H1 (cell line): Measurements from ENCODE around the gene AK2. TPM values are rescaled to one million over a fixed set of nuclear protein-coding genes. Genes with fewer than 3 reads are reported as not detected.

Experiments
- CTCF ChIA-PET: fragments of 300-600 bp; sonication (Branson Sonifier 250); formaldehyde crosslinking; loops from one replicate; lab custom pipeline; 2021; ENCODE audit not compliant: partially characterized antibody; lab: Charles Lee
- POLR2A ChIA-PET: fragments of 300-600 bp; sonication (Branson Sonifier 250); formaldehyde crosslinking; loops from one replicate; lab custom pipeline; 2021; ENCODE audit warnings: inconsistent platforms; ENCODE audit not compliant: partially characterized antibody; lab: Charles Lee
- DNase-seq, 2 experiments: peaks; one replicate each; pipeline versions ENCODE4 v3.0.0 to v3.0.0-alpha.2; 2010 to 2022; ENCODE audit warnings: low spot score in 2 of 2, low read depth in 1 of 2, mixed read lengths in 1 of 2
- FAIRE-seq: peaks from 2 replicates; lab custom pipeline; 2011; peaks lifted over from hg19 to GRCh38; lab: Jason Lieb, UNC
- H2AFZ ChIP-seq: 2 replicates; pipeline ENCODE4 v1.8.1; 2012; ENCODE audit warnings: low read length, inconsistent platforms
- H2AK5ac ChIP-seq: 2 replicates; pipeline ENCODE4 v1.6.1; 2013; ENCODE audit warnings: low read depth, low read length
- H2BK120ac ChIP-seq: replicated peaks from 2 replicates; pipeline ENCODE3; 2013; ENCODE audit warnings: low read depth, low read length, inconsistent platforms
- H2BK12ac ChIP-seq: 2 replicates; pipeline ENCODE4 v1.6.1; 2013; ENCODE audit warnings: low read depth, low read length
- H2BK15ac ChIP-seq: 2 replicates; pipeline ENCODE4 v1.6.1; 2013; ENCODE audit warnings: low read length
- H2BK20ac ChIP-seq: 2 replicates; pipeline ENCODE4 v1.6.1; 2013; ENCODE audit warnings: low read length
- H2BK5ac ChIP-seq: 2 replicates; pipeline ENCODE4 v1.6.1; 2013; ENCODE audit warnings: low read depth, low read length
- H3K14ac ChIP-seq: 2 replicates; pipeline ENCODE4 v1.6.1; 2013; ENCODE audit warnings: inconsistent platforms; ENCODE audit not compliant: insufficient read length
- H3K18ac ChIP-seq: 2 replicates; pipeline ENCODE4 v1.6.1; 2013; ENCODE audit warnings: low read length; ENCODE audit errors: extremely low read depth
- H3K23ac ChIP-seq: 2 replicates; pipeline ENCODE4 v1.6.1; 2013; ENCODE audit warnings: inconsistent platforms; ENCODE audit not compliant: insufficient read length
- H3K23me2 ChIP-seq: 2 replicates; pipeline ENCODE4 v1.6.1; 2013; ENCODE audit warnings: low read depth, low read length
- H3K27ac ChIP-seq: 2 replicates; pipeline ENCODE4 v1.6.1; 2011; ENCODE audit warnings: low read depth, low read length, inconsistent platforms
- H3K27me3 ChIP-seq, 4 experiments: replicated peaks in 1 of 4; 1 replicate in 1 of 4; 2 replicates in 3 of 4; pipeline versions ENCODE4 v1.6.1 to v1.8.1; 2011 to 2013; ENCODE audit warnings: low read length in 3 of 4, mild to moderate bottlenecking in 3 of 4, inconsistent platforms in 2 of 4, mixed read lengths in 2 of 4, moderate library complexity in 1 of 4; ENCODE audit not compliant: control insufficient read depth in 3 of 4, insufficient read depth in 3 of 4; ENCODE audit errors: extremely low read depth in 1 of 4
- H3K36me3 ChIP-seq, 4 experiments: 2 replicates each; pipeline versions ENCODE4 v1.6.1 to v1.8.1; 2011 to 2013; ENCODE audit warnings: mild to moderate bottlenecking in 4 of 4, low read length in 3 of 4, moderate library complexity in 2 of 4, control low read depth in 1 of 4, inconsistent platforms in 1 of 4; ENCODE audit not compliant: insufficient read depth in 4 of 4, control insufficient read depth in 2 of 4
- H3K4ac ChIP-seq: replicated peaks from 2 replicates; pipeline ENCODE3; 2013; ENCODE audit warnings: low read length, low read depth, mixed read lengths, inconsistent platforms; ENCODE audit not compliant: insufficient read length
- H3K4me1 ChIP-seq, 4 experiments: replicated peaks in 1 of 4; 1 replicate in 1 of 4; 2 replicates in 3 of 4; pipeline versions ENCODE4 v1.6.1 to v1.8.1; 2011 to 2013; ENCODE audit warnings: low read length in 3 of 4, inconsistent platforms in 2 of 4, mixed read lengths in 1 of 4; ENCODE audit not compliant: insufficient read depth in 4 of 4, control insufficient read depth in 3 of 4
- H3K4me2 ChIP-seq, 2 experiments: 2 replicates each; pipeline versions ENCODE4 v1.6.1 to v1.8.1; 2011 to 2013; ENCODE audit warnings: low read depth in 2 of 2, low read length in 2 of 2, control low read depth in 1 of 2, inconsistent platforms in 1 of 2, mild to moderate bottlenecking in 1 of 2; ENCODE audit not compliant: insufficient read depth in 1 of 2
- H3K4me3 ChIP-seq, 4 experiments: fragments of 200-600, 300-600 bp in 1 of 4; sonication (generic), shearing (Covaris generic), sonication (Bioruptor Twin) in 1 of 4; 2 replicates each; pipeline versions ENCODE4 v1.5.1 to v1.8.1; 2011 to 2016; ENCODE audit warnings: low read length in 4 of 4, low read depth in 3 of 4, control low read depth in 2 of 4, inconsistent platforms in 2 of 4, mild to moderate bottlenecking in 2 of 4, mixed read lengths in 1 of 4, moderate library complexity in 1 of 4; ENCODE audit not compliant: insufficient read depth in 2 of 4; ENCODE audit errors: extremely low read depth in 1 of 4
- H3K56ac ChIP-seq: replicated peaks from 2 replicates; pipeline ENCODE3; 2013; ENCODE audit warnings: low read depth, mild to moderate bottlenecking, mixed read lengths, low read length, inconsistent platforms; ENCODE audit not compliant: insufficient read length
- H3K79me1 ChIP-seq: 2 replicates; pipeline ENCODE4 v1.6.1; 2013; ENCODE audit warnings: low read depth, low read length, control low read depth
- H3K79me2 ChIP-seq, 2 experiments: 2 replicates each; pipeline versions ENCODE4 v1.6.1 to v1.8.1; 2012 to 2013; ENCODE audit warnings: low read length in 2 of 2, mild to moderate bottlenecking in 2 of 2, inconsistent platforms in 1 of 2; ENCODE audit not compliant: insufficient read depth in 2 of 2, control insufficient read depth in 1 of 2
- H3K9ac ChIP-seq, 4 experiments: replicated peaks in 1 of 4; 1 replicate in 1 of 4; 2 replicates in 3 of 4; pipeline versions ENCODE4 v1.6.1 to v1.8.1; 2011 to 2013; ENCODE audit warnings: low read depth in 3 of 4, low read length in 3 of 4, control low read depth in 2 of 4, mild to moderate bottlenecking in 2 of 4, moderate library complexity in 2 of 4, inconsistent platforms in 1 of 4; ENCODE audit errors: extremely low read depth in 1 of 4
- H3K9me3 ChIP-seq, 2 experiments: 2 replicates each; pipeline versions ENCODE4 v1.6.1 to v1.8.1; 2012 to 2013; ENCODE audit warnings: mild to moderate bottlenecking in 2 of 2, moderate library complexity in 2 of 2, control low read depth in 1 of 2, inconsistent platforms in 1 of 2, low read depth in 1 of 2, low read length in 1 of 2, mixed read lengths in 1 of 2; ENCODE audit not compliant: insufficient read depth in 2 of 2
- H4K20me1 ChIP-seq, 2 experiments: replicated peaks in 1 of 2; 2 replicates each; pipeline versions ENCODE3 to v1.8.1; 2011 to 2013; ENCODE audit warnings: inconsistent platforms in 2 of 2, low read length in 2 of 2, mild to moderate bottlenecking in 1 of 2; ENCODE audit not compliant: insufficient read depth in 2 of 2, control insufficient read depth in 1 of 2
- H4K5ac ChIP-seq: 2 replicates; pipeline ENCODE4 v1.6.1; 2013; ENCODE audit warnings: low read length, low read depth, mixed read lengths, inconsistent platforms; ENCODE audit not compliant: insufficient read length
- H4K8ac ChIP-seq: 2 replicates; pipeline ENCODE4 v1.8.0; 2013; ENCODE audit warnings: mild to moderate bottlenecking, moderate library complexity, low read length, inconsistent platforms; ENCODE audit not compliant: insufficient read depth; ENCODE audit errors: extremely low read depth
- H4K91ac ChIP-seq: replicated peaks from 2 replicates; pipeline ENCODE3; 2013; ENCODE audit warnings: low read length, mixed read lengths, inconsistent platforms; ENCODE audit not compliant: insufficient read length
- ATF2 ChIP-seq: IDR thresholded peaks from 2 replicates; pipeline ENCODE4 v1.6.1; 2012; ENCODE audit warnings: low read length, inconsistent platforms
- BRCA1 ChIP-seq: IDR thresholded peaks from 2 replicates; pipeline ENCODE4 v1.6.1; 2012; ENCODE audit warnings: low read depth, low read length, improper control_type of control experiment
- CBX8 ChIP-seq: fragments of 300-800, 300-1000 bp; sonication (generic); IDR thresholded peaks from 2 replicates; pipeline ENCODE4 v1.7.1; 2016; ENCODE audit warnings: low read depth, low read length, borderline replicate concordance
- CREB1 ChIP-seq: IDR thresholded peaks from 2 replicates; pipeline ENCODE4 v1.6.1; 2012; ENCODE audit warnings: inconsistent platforms
- EGR1 ChIP-seq: IDR thresholded peaks from 2 replicates; pipeline ENCODE4 v1.6.1; 2011; ENCODE audit warnings: low read depth, low read length, borderline replicate concordance
- HDAC6 ChIP-seq: IDR thresholded peaks from one replicate; pipeline ENCODE4 v1.7.1; 2012; ENCODE audit warnings: low read depth, mild to moderate bottlenecking, inconsistent platforms, low read length, moderate library complexity
- KDM5A ChIP-seq: fragments of 200-600 bp; IDR thresholded peaks from 2 replicates; pipeline ENCODE4 v1.7.1; 2012; ENCODE audit warnings: mild to moderate bottlenecking, low read length, inconsistent platforms, mixed read lengths
- NANOG ChIP-seq: IDR thresholded peaks from 2 replicates; pipeline ENCODE4 v1.6.1; 2011; ENCODE audit warnings: low read length, low read depth, mild to moderate bottlenecking, inconsistent platforms; ENCODE audit not compliant: insufficient read depth, poor library complexity, severe bottlenecking
- RXRA ChIP-seq: IDR thresholded peaks from 2 replicates; pipeline ENCODE4 v1.6.1; 2011; ENCODE audit warnings: low read depth, mild to moderate bottlenecking, low read length, moderate library complexity; ENCODE audit not compliant: insufficient read depth
- SAP30 ChIP-seq: fragments of 300-600 bp; sonication (generic); IDR thresholded peaks from 2 replicates; pipeline ENCODE4 v1.7.1; 2012; ENCODE audit warnings: low read length, moderate library complexity, mild to moderate bottlenecking, inconsistent platforms; ENCODE audit not compliant: insufficient read depth, insufficient replicate concordance
- SIX5 ChIP-seq: IDR thresholded peaks from 2 replicates; pipeline ENCODE4 v1.6.1; 2011; ENCODE audit warnings: mild to moderate bottlenecking, low read depth, low read length
- TAF1 ChIP-seq: IDR thresholded peaks from 2 replicates; pipeline ENCODE4 v1.6.1; 2011; ENCODE audit warnings: mild to moderate bottlenecking, low read depth, low read length
- WGBS, 2 experiments: shearing (Covaris generic) in 1 of 2; methylation state at CpG; one replicate each; pipeline versions ENCODE4 v1.1.6 to v1.1.7; 2013 to 2015; ENCODE audit warnings: low lambda C conversion rate in 2 of 2, mixed read lengths in 2 of 2, inconsistent platforms in 1 of 2, low coverage in 1 of 2, missing lambda C conversion rate in 1 of 2; ENCODE audit not compliant: insufficient replicate concordance in 2 of 2, insufficient coverage in 1 of 2, insufficient read length in 1 of 2; ENCODE audit errors: extremely low coverage in 1 of 2, missing lambda C conversion rate in 1 of 2; 5-methylcytosine and 5-hydroxymethylcytosine counted together
- polyA plus RNA-seq, 7 experiments: library from polyadenylated mRNA; depleted of rRNA in 3 of 7; stranded (reverse) in 5 of 7; unstranded in 2 of 7; fragments of >200 nt in 5 of 7; fragments of 200-250 nt in 2 of 7; gene quantifications; 1 replicate in 5 of 7; 2 replicates in 1 of 7; 4 replicates in 1 of 7; pipeline versions ENCODE4 v1.2.1 to v1.2.3, GENCODE V29; 2011 to 2013; ENCODE audit warnings: missing spikeins in 2 of 7, mixed read lengths in 2 of 7
- total RNA-seq: library from RNA; stranded (reverse); fragmentation: NEBNext Ultra II Directional; extraction: Animal tissue kit (Norgen Biotek cat#: 25700); gene quantifications from 2 replicates; pipeline ENCODE4 v1.2.1, GENCODE V29; 2021

AK2 gene
- total and polyA plus RNA-seq, 2 of the 8 experiments (the other 6 are each of a cell fraction or from before 2014, with no cell fraction given): 92.3 to 137 TPM

- no peak overlapping the region for H3K27ac ChIP-seq
- 85% methylated on average over 2 of the region's 2 CpGs; no CpG with 5 or more reads in 1 of the 2 experiments for WGBS, 2 experiments
- FAIRE-seq (no peak), DNase-seq (no peak)
- no peak overlapping the region for H4K8ac ChIP-seq
- no peak overlapping the region for H2BK120ac ChIP-seq
- no peak overlapping the region for H3K4me3 ChIP-seq
- H4K5ac ChIP-seq: no peak overlapping the region
- no peak overlapping the region for H3K4ac ChIP-seq
- POLR2A ChIA-PET: interaction anchor here (0.8 kb wide), 1 partner anchor 8 kb away, joined by 5 read pairs; no protein-coding TSS in a partner anchor
- CTCF ChIA-PET: interaction anchor here (0.6 to 3.1 kb wide), 6 partner anchors 8 to 89 kb away, joined by 3 to 12 read pairs (median 4); no protein-coding TSS in a partner anchor
- no peaks in the 10 kb centered on the region for H3K79me2 ChIP-seq
- no peaks in the 10 kb centered on the region for H4K20me1 ChIP-seq
- no peak overlapping the region for H2AK5ac ChIP-seq
- no peaks in the 10 kb centered on the region for H3K27me3 ChIP-seq
- H3K23me2 ChIP-seq: no peaks in the 10 kb centered on the region
- no peak overlapping the region for H2BK20ac ChIP-seq
- no peak overlapping the region for H3K56ac ChIP-seq
- peaks cover 25 to 71% (median 58%) of the 10 kb centered on the region in 4 experiments for H3K36me3 ChIP-seq
- H3K9me3 ChIP-seq: no peaks in the 10 kb centered on the region
- H2BK15ac ChIP-seq: no peak overlapping the region
- no peak overlapping the region for H3K14ac ChIP-seq
- H3K4me1 ChIP-seq: no peaks in the 10 kb centered on the region; a peak in 1 of 7 replicates
- no peak overlapping the region for H2BK5ac ChIP-seq
- no peak overlapping the region for H3K9ac ChIP-seq
- H2AFZ ChIP-seq: no peak overlapping the region
- H2BK12ac ChIP-seq: no peak overlapping the region
- H3K23ac ChIP-seq: no peak overlapping the region
- H4K91ac ChIP-seq: no peak overlapping the region
- no peak overlapping the region for H3K18ac ChIP-seq
- peaks cover 2% of the 10 kb centered on the region; the same call in 1 of the 2 replicates for H3K79me1 ChIP-seq
- no peak overlapping the region for H3K4me2 ChIP-seq
- TF ChIP-seq ATF2 (no peak), NANOG (no peak), SAP30 (no peak), EGR1 (no peak), SIX5 (no peak), CBX8 (no peak), TAF1 (no peak), HDAC6 (no peak), CREB1 (no peak), KDM5A (no peak), RXRA (no peak), BRCA1 (no peak)
Measured at GRCh38 chr1:33017175-33017574, 19.5 kb downstream of the AK2 start.
